Measurements from ENCODE around the gene MARS1.

MARS1 gene

DNA sequence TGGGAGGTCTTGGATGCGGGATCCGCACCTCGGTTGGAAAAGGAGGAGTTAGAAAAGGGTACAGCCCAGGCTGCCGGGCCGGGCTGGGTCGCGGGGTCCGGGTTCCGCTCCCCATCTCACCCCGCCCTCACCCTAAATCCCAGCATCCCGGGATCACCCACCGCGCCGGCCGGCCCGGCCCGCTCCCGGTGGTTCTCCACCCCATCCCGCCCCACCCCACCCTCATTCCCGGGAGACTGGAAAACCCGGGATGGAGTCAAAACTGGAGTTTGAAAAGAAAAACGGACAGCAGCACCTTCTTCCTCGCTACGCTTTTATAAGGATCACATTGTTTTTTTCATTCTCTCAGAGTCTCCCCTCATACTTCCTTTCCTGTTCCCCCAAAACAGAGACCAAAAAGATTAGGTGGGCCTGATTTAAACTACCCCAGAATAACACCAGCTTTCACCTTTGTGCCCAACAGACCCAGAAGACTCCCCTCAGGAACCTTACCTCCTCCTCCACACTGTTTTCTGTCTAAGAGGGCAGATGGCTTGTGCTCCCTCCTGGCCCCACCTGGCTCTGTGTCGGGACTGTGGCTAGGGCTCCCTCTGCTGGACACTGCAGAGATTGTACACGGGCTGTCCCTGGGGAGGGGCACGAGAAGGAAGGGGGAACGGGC is 25.5 kb upstream of the MARS1 start:
- Histone ChIP-seq H3F3A (ENCODE audit: insufficient read depth, low read length) (peaks cover 9% of the 10 kb centered on the region), H3K27me3 (replicated peaks; ENCODE audit: insufficient read depth, low read length) (peaks cover 43% of the 10 kb centered on the region), H3K27ac (ENCODE audit: low read length) (peak overlapping the region; percentile 36; the same call in 1 of the 2 replicates), H3K4me2 (ENCODE audit: low read depth, low read length) (peak overlapping the region; percentile 100), H3K36me3 (replicated peaks; ENCODE audit: insufficient read depth, low read length) (no peaks in the 10 kb centered on the region), H3K4me1 (ENCODE audit: low read length) (peaks cover 15% of the 10 kb centered on the region; the same call in 1 of the 2 replicates), H3K79me2 (ENCODE audit: low read length) (no peaks in the 10 kb centered on the region), H2AFZ (ENCODE audit: low read length) (peak overlapping the region; percentile 84), H3K9me2 (replicated peaks; ENCODE audit: insufficient read depth, low read length) (no peaks in the 10 kb centered on the region), H3K9me3 (replicated peaks; ENCODE audit: insufficient read depth, low read length) (no peaks in the 10 kb centered on the region), H3K4me3 (ENCODE audit: low read length) (peak overlapping the region; percentile 80), H4K20me1 (ENCODE audit: insufficient read depth, low read length) (no peaks in the 10 kb centered on the region), H3K9ac (ENCODE audit: low read length) (peak overlapping the region; percentile 36; the same call in 1 of the 2 replicates)
- DNase-seq: peak; percentile 90
- no peak for TF ChIP-seq EZH2phosphoT487 (IDR thresholded peaks at IDR 0.05; ENCODE audit: low read length)
- TF ChIP-seq, protein P1, sequence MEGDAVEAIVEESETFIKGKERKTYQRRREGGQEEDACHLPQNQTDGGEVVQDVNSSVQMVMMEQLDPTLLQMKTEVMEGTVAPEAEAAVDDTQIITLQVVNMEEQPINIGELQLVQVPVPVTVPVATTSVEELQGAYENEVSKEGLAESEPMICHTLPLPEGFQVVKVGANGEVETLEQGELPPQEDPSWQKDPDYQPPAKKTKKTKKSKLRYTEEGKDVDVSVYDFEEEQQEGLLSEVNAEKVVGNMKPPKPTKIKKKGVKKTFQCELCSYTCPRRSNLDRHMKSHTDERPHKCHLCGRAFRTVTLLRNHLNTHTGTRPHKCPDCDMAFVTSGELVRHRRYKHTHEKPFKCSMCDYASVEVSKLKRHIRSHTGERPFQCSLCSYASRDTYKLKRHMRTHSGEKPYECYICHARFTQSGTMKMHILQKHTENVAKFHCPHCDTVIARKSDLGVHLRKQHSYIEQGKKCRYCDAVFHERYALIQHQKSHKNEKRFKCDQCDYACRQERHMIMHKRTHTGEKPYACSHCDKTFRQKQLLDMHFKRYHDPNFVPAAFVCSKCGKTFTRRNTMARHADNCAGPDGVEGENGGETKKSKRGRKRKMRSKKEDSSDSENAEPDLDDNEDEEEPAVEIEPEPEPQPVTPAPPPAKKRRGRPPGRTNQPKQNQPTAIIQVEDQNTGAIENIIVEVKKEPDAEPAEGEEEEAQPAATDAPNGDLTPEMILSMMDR (IDR thresholded peaks at IDR 0.05; ENCODE audit: low read length): peak; percentile 97

GRCh38 chr12:57462912-57463253 is 25.0 kb upstream of the MARS1 start:
- peak overlapping the region; percentile 80; the same call in 1 of the 2 replicates for H3K4me3 ChIP-seq (ENCODE audit: low read length)
- H3K36me3 ChIP-seq (replicated peaks; ENCODE audit: insufficient read depth, low read length): no peaks in the 10 kb centered on the region
- 0 out of 2 replicates have a peak overlapping the region, but pooled peaks have one; percentile 84 for H2AFZ ChIP-seq (ENCODE audit: low read length)
- H3K27me3 ChIP-seq (replicated peaks; ENCODE audit: insufficient read depth, low read length): peaks cover 48% of the 10 kb centered on the region
- no peak overlapping the region for H3K27ac ChIP-seq (ENCODE audit: low read length)
- no peaks in the 10 kb centered on the region for H3K9me3 ChIP-seq (replicated peaks; ENCODE audit: insufficient read depth, low read length)
- peaks cover 9% of the 10 kb centered on the region for H3F3A ChIP-seq (ENCODE audit: insufficient read depth, low read length)
- no peaks in the 10 kb centered on the region for H4K20me1 ChIP-seq (ENCODE audit: insufficient read depth, low read length)
- no peak for TF ChIP-seq EZH2 (optimal IDR thresholded peaks at IDR 0.05; ENCODE audit: low read depth, low read length)
- no peak for TF ChIP-seq EZH2phosphoT487 (IDR thresholded peaks at IDR 0.05; ENCODE audit: low read length)
- TF ChIP-seq, protein P1 (IDR thresholded peaks at IDR 0.05; ENCODE audit: low read length): no peak
- H3K9me2 ChIP-seq (replicated peaks; ENCODE audit: insufficient read depth, low read length): no peaks in the 10 kb centered on the region
- peak overlapping the region; percentile 100 for H3K4me2 ChIP-seq (ENCODE audit: low read depth, low read length)
- DNase-seq: no peak
- no peak overlapping the region for H3K9ac ChIP-seq (ENCODE audit: low read length)
- H3K79me2 ChIP-seq (ENCODE audit: low read length): no peaks in the 10 kb centered on the region
- H3K4me1 ChIP-seq (ENCODE audit: low read length): peaks cover 15% of the 10 kb centered on the region; the same call in 1 of the 2 replicates

DNA sequence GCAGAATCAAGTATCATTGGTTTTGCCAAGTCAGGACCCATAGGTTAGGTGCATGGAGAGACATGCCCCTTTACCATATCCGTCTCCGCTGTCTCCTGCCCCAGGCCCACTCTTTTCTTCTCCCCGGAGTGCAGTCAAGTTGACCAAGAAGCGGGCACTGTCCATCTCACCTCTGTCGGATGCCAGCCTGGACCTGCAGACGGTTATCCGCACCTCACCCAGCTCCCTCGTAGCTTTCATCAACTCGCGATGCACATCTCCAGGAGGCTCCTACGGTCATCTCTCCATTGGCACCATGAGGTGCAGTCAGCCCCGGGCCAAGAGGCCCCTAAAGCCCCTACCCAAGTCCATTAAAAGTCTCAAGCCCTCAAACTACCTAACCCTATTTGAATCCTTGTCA is 23.3 kb upstream of the MARS1 start:
- Histone ChIP-seq H3K9me2 (replicated peaks; ENCODE audit: insufficient read depth, low read length) (no peaks in the 10 kb centered on the region), H2AFZ (ENCODE audit: low read length) (no peak overlapping the region), H3K79me2 (ENCODE audit: low read length) (no peaks in the 10 kb centered on the region), H3K9me3 (replicated peaks; ENCODE audit: insufficient read depth, low read length) (no peaks in the 10 kb centered on the region), H3K27me3 (replicated peaks; ENCODE audit: insufficient read depth, low read length) (peaks cover 54% of the 10 kb centered on the region), H3K27ac (ENCODE audit: low read length) (no peak overlapping the region), H3F3A (ENCODE audit: insufficient read depth, low read length) (peaks cover 9% of the 10 kb centered on the region), H3K4me3 (ENCODE audit: low read length) (no peak overlapping the region), H3K36me3 (replicated peaks; ENCODE audit: insufficient read depth, low read length) (no peaks in the 10 kb centered on the region), H3K4me2 (ENCODE audit: low read depth, low read length) (no peak overlapping the region), H4K20me1 (ENCODE audit: insufficient read depth, low read length) (no peaks in the 10 kb centered on the region), H3K4me1 (ENCODE audit: low read length) (peaks cover 15% of the 10 kb centered on the region; the same call in 1 of the 2 replicates), H3K9ac (ENCODE audit: low read length) (no peak overlapping the region)
- no peak for TF ChIP-seq EZH2phosphoT487 (IDR thresholded peaks at IDR 0.05; ENCODE audit: low read length)
- no peak for TF ChIP-seq EZH2 (optimal IDR thresholded peaks at IDR 0.05; ENCODE audit: low read depth, low read length)
- TF ChIP-seq, protein P1 (IDR thresholded peaks at IDR 0.05; ENCODE audit: low read length): no peak
- no peak for DNase-seq
